ENCODE measurements around the gene FOXK1.

The FOXK1 gene

GRCh38 chr7:4707217-4707741, 25.2 kb downstream of the FOXK1 start:
- Histone ChIP-seq H3K27ac (replicated peaks) (no peak overlapping the region), H3K27me3 (ENCODE audit: insufficient read depth, poor library complexity, severe bottlenecking) (no peaks in the 10 kb centered on the region), H3K4me3 (replicated peaks; ENCODE audit: insufficient read depth, low read length) (no peak overlapping the region)
- DNase-seq (ENCODE audit: low read depth in 1 of 2, low spot score in 1 of 2), result no peak
- TF ChIP-seq, protein P1, sequence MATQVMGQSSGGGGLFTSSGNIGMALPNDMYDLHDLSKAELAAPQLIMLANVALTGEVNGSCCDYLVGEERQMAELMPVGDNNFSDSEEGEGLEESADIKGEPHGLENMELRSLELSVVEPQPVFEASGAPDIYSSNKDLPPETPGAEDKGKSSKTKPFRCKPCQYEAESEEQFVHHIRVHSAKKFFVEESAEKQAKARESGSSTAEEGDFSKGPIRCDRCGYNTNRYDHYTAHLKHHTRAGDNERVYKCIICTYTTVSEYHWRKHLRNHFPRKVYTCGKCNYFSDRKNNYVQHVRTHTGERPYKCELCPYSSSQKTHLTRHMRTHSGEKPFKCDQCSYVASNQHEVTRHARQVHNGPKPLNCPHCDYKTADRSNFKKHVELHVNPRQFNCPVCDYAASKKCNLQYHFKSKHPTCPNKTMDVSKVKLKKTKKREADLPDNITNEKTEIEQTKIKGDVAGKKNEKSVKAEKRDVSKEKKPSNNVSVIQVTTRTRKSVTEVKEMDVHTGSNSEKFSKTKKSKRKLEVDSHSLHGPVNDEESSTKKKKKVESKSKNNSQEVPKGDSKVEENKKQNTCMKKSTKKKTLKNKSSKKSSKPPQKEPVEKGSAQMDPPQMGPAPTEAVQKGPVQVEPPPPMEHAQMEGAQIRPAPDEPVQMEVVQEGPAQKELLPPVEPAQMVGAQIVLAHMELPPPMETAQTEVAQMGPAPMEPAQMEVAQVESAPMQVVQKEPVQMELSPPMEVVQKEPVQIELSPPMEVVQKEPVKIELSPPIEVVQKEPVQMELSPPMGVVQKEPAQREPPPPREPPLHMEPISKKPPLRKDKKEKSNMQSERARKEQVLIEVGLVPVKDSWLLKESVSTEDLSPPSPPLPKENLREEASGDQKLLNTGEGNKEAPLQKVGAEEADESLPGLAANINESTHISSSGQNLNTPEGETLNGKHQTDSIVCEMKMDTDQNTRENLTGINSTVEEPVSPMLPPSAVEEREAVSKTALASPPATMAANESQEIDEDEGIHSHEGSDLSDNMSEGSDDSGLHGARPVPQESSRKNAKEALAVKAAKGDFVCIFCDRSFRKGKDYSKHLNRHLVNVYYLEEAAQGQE (IDR thresholded peaks at IDR 0.05; ENCODE audit: insufficient replicate concordance, low read depth), result no peak
- no peak for TF ChIP-seq SPI1 (IDR thresholded peaks at IDR 0.05; ENCODE audit: borderline replicate concordance, low read depth)
- TF ChIP-seq GABPA (IDR thresholded peaks at IDR 0.05; ENCODE audit: low read depth), result no peak
- TF ChIP-seq, protein P2, sequence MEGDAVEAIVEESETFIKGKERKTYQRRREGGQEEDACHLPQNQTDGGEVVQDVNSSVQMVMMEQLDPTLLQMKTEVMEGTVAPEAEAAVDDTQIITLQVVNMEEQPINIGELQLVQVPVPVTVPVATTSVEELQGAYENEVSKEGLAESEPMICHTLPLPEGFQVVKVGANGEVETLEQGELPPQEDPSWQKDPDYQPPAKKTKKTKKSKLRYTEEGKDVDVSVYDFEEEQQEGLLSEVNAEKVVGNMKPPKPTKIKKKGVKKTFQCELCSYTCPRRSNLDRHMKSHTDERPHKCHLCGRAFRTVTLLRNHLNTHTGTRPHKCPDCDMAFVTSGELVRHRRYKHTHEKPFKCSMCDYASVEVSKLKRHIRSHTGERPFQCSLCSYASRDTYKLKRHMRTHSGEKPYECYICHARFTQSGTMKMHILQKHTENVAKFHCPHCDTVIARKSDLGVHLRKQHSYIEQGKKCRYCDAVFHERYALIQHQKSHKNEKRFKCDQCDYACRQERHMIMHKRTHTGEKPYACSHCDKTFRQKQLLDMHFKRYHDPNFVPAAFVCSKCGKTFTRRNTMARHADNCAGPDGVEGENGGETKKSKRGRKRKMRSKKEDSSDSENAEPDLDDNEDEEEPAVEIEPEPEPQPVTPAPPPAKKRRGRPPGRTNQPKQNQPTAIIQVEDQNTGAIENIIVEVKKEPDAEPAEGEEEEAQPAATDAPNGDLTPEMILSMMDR (IDR thresholded peaks at IDR 0.05; ENCODE audit: insufficient read depth, low read length), result no peak
- TF ChIP-seq POLR2AphosphoS5 (IDR thresholded peaks at IDR 0.05; ENCODE audit: low read depth), result no peak

GRCh38 chr7:4707980-4708411, 25.9 kb downstream of the FOXK1 start:
- no peak for TF ChIP-seq POLR2AphosphoS5 (IDR thresholded peaks at IDR 0.05; ENCODE audit: low read depth)
- TF ChIP-seq SPI1 (IDR thresholded peaks at IDR 0.05; ENCODE audit: borderline replicate concordance, low read depth), result no peak
- TF ChIP-seq GABPA (IDR thresholded peaks at IDR 0.05; ENCODE audit: low read depth), result no peak
- TF ChIP-seq, protein P2 (IDR thresholded peaks at IDR 0.05; ENCODE audit: insufficient read depth, low read length), result no peak
- TF ChIP-seq, protein P1 (IDR thresholded peaks at IDR 0.05; ENCODE audit: insufficient replicate concordance, low read depth), result no peak
- H3K4me3 ChIP-seq (replicated peaks; ENCODE audit: insufficient read depth, low read length), result no peak overlapping the region
- H3K27ac ChIP-seq (replicated peaks), result no peak overlapping the region
- no peak for DNase-seq (ENCODE audit: low read depth in 1 of 2, low spot score in 1 of 2)
- no peaks in the 10 kb centered on the region for H3K27me3 ChIP-seq (ENCODE audit: insufficient read depth, poor library complexity, severe bottlenecking)

DNA sequence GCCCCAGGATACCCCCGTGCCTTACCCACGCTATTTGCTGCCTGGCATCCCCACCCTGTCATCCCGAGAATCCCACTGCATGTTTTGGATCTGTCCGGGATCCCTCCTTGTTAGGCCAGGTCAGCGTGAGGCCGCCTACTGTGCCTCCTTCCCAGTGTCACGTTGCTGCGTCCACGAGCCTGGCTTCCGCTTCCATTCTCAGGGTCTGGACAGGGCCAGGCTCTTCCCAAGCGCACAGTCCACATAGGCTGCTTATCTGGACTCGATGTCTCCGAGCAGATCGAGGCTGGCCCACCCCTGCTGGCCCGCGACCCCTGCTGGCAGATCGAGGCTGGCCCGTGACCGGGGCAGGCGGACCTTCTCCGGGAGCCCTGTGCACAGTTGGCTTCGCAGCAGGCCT, 27.1 kb downstream of the FOXK1 start:
- H3K27ac ChIP-seq (replicated peaks), result no peak overlapping the region
- DNase-seq (ENCODE audit: low read depth in 1 of 2, low spot score in 1 of 2), result no peak
- TF ChIP-seq GABPA (IDR thresholded peaks at IDR 0.05; ENCODE audit: low read depth), result no peak
- H3K4me3 ChIP-seq (replicated peaks; ENCODE audit: insufficient read depth, low read length), result no peak overlapping the region
- no peaks in the 10 kb centered on the region for H3K27me3 ChIP-seq (ENCODE audit: insufficient read depth, poor library complexity, severe bottlenecking)

DNA sequence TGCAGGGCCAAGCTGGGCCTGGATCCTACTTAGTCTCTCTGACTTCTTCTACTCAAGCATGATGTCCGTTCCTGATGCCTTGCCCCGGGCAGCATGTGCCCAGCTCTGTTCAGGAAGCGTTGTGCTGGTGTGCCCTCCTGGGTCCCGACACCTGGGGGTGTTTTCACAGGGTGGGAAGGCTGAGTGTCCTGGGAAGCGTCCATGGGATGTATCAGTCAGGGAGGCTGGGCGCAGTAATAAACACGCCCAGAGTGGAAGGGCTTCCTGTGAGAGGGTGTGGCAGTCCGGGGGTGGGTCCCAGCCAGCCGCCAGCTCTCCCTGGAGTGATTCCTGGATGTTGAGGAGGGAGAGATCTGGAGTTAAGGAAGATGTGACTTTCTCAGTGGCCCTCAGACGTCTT, 29.0 kb downstream of the FOXK1 start:
- TF ChIP-seq GABPA (IDR thresholded peaks at IDR 0.05; ENCODE audit: low read depth), result no peak
- no peak for TF ChIP-seq POLR2AphosphoS5 (IDR thresholded peaks at IDR 0.05; ENCODE audit: low read depth)
- no peak for TF ChIP-seq SPI1 (IDR thresholded peaks at IDR 0.05; ENCODE audit: borderline replicate concordance, low read depth)
- TF ChIP-seq, protein P2 (IDR thresholded peaks at IDR 0.05; ENCODE audit: insufficient read depth, low read length), result no peak
- TF ChIP-seq, protein P1 (IDR thresholded peaks at IDR 0.05; ENCODE audit: insufficient replicate concordance, low read depth), result no peak
- no peaks in the 10 kb centered on the region for H3K27me3 ChIP-seq (ENCODE audit: insufficient read depth, poor library complexity, severe bottlenecking)
- H3K27ac ChIP-seq (replicated peaks), result no peak overlapping the region

More for the DNA sequence above, 29.0 kb downstream of the FOXK1 start:
- no peak overlapping the region for H3K4me3 ChIP-seq (replicated peaks; ENCODE audit: insufficient read depth, low read length)
- no peak for DNase-seq (ENCODE audit: low read depth in 1 of 2, low spot score in 1 of 2)
